ENCODE measurements around the gene TMEM126A. TPM values are rescaled to one million over a fixed set of nuclear protein-coding genes. Genes with fewer than 3 reads are reported as not detected.
"Not testable (repeated sequence)": the region's sequence is repeated elsewhere in the genome, so short reads cannot be mapped to it uniquely, and the experiment has no call there.

TMEM126A gene
- total RNA-seq, 1 donor from 2014 or later, result 32.7 TPM

GRCh38 chr11:85664615-85665481, 17.1 kb downstream of the TMEM126A start, which contains the start of gene CREBZF:
Gene CREBZF, minus strand, starts transcription at chr11:85665129. Its CDS starts 254 bp downstream, at chr11:85664875.
- ChIA-PET CTCF (interaction anchor here (0.6 kb wide), 1 partner anchor 15 kb away, joined by 3 read pairs; no protein-coding TSS in a partner anchor), POLR2A (interaction anchor here (0.5 to 3.3 kb wide), 11 partner anchors 8 to 560 kb away, joined by 3 to 70 read pairs (median 5); partner anchors contain the start of genes CCDC83, DLG2, TMEM126A and TMEM126B)
- Mint-ChIP-seq H3K27ac (peak within 1 kb of the TSS; percentile 93), H3K4me3 (peak within 1 kb of the TSS; percentile 95), H3K36me3 (ENCODE audit: low read depth) (peaks cover 37% of the 10 kb centered on the region), H3K27me3 (no peaks in the 10 kb centered on the region), H3K4me1 (peaks cover 45% of the 10 kb centered on the region), H3K9me3 (no peaks in the 10 kb centered on the region)
- ATAC-seq (ENCODE audit: low read depth) (peak; percentile 86), DNase-seq (peak; percentile 96)
- TF ChIP-seq CTCF (IDR thresholded peaks at IDR 0.05), result no peak
- intact Hi-C loops (cut with micrococcal nuclease), result loop anchor here (1.0 to 10.0 kb wide), 12 partner anchors 17 to 1372 kb away; partner anchors contain the start of genes EED, HIKESHI, PICALM and TMEM126A

DNA sequence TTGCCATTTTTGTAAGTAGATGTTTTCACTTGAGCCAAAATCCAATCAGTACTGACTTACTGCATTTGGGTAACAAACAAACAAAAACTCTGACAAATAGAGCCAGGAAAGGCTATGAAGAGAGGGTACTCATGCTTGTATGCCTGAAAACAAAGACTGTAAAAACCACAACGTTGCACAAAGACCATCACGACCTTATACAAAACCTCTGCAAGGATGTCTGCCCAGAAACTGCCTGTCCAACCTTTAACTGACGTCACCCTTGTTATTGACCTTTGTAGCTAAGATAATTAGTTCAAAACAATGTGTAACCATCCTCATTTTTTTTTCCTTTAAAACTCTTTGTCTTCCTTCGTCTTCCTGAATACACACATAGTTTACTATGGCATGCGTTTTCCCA, 18.0 kb downstream of the TMEM126A start:
- POLR2A ChIA-PET, result no interaction called here
- Mint-ChIP-seq H3K4me1 (peaks cover 37% of the 10 kb centered on the region), H3K36me3 (ENCODE audit: low read depth) (peaks cover 28% of the 10 kb centered on the region), H3K27me3 (no peaks in the 10 kb centered on the region), H3K9me3 (no peaks in the 10 kb centered on the region), H3K27ac (peak overlapping the region; percentile 35), H3K4me3 (no peak overlapping the region)
- ATAC-seq (ENCODE audit: low read depth), result no peak
- CTCF ChIA-PET, result no interaction called here
- TF ChIP-seq CTCF (IDR thresholded peaks at IDR 0.05), result no peak
- intact Hi-C loops (cut with micrococcal nuclease), result loop anchor here (1.0 to 10.0 kb wide), 5 partner anchors 17 to 1372 kb away; partner anchors contain the start of genes HIKESHI and TMEM135
- DNase-seq, result no peak

DNA sequence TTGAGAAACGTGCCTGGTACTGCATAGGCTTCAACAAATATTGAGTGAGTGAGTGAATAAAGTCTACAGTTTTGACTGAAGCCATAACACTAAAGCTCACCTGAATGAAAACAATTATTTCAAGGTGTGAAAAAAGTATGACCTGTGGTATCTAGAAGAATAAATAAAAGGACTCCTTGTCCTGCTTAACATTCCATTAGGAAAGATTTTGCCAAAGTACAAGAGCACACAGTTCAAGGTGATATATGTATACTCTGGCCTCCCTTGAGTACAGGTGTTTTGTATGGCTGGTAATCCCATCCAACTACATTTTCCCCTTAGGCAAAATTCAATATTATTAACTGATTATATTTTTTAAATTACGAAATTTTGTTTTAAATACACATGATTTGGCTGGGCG, 18.9 kb downstream of the TMEM126A start:
- intact Hi-C loops (cut with micrococcal nuclease), result loop anchor here (10.0 kb wide), 2 partner anchors 352 to 542 kb away; no protein-coding TSS in a partner anchor
- POLR2A ChIA-PET, result no interaction called here
- DNase-seq (no peak), ATAC-seq (ENCODE audit: low read depth) (no peak)
- peaks cover 28% of the 10 kb centered on the region for H3K4me1 Mint-ChIP-seq
- no peak for TF ChIP-seq CTCF (IDR thresholded peaks at IDR 0.05)
- CTCF ChIA-PET, result no interaction called here
- no peaks in the 10 kb centered on the region for H3K27me3 Mint-ChIP-seq
- no peaks in the 10 kb centered on the region for H3K9me3 Mint-ChIP-seq
- peaks cover 19% of the 10 kb centered on the region for H3K36me3 Mint-ChIP-seq (ENCODE audit: low read depth)
- no peak overlapping the region for H3K27ac Mint-ChIP-seq
- no peak overlapping the region for H3K4me3 Mint-ChIP-seq

- TF ChIP-seq CTCF (IDR thresholded peaks at IDR 0.05), result no peak
These were observed 20.4 kb downstream of the TMEM126A start for GRCh38 chr11:85668157-85668556.

DNA sequence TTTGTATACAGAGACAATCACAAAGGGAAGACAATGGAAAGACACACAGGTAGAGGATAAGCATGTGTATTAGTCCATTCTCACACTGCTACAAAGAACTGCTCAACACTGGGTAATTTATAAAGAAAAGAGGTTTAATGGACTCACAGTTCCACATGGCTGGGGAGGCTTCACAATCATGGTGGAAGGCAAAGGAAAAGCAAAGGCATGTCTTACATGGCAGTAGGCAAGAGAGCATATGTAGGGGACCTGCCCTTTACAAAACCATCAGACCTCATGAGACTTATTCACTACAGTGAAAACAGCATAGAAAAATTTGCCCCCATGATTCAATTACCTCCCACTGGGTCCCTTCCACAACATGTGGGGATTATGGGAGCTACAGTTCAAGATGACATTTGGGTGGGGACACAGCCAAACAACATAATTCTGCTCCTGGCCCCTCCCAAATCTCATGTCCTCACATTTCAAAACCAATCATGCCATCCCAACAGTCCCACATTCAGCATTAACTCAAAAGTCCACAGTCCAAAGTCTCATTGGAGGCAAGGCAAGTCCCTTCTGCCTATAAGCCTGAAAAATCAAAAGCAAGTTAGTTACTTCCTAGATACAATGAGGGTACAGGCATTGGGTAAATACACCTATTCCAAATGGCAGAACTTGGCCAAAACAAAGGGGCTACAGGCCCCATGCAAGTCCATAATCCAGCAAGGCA, 23.3 kb downstream of the TMEM126A start:
- ATAC-seq (ENCODE audit: low read depth); H3K27ac Mint-ChIP-seq; H3K9me3 Mint-ChIP-seq; DNase-seq; H3K27me3 Mint-ChIP-seq; POLR2A ChIA-PET; H3K4me1 Mint-ChIP-seq; CTCF ChIA-PET; H3K4me3 Mint-ChIP-seq; intact Hi-C loops (cut with micrococcal nuclease); H3K36me3 Mint-ChIP-seq (ENCODE audit: low read depth): not testable (repeated sequence)

More at GRCh38 chr11:85668157-85668556, 20.4 kb downstream of the TMEM126A start:
- peaks cover 5% of the 10 kb centered on the region for H3K9me3 Mint-ChIP-seq
- intact Hi-C loops (cut with micrococcal nuclease), result loop anchor here (10.0 kb wide), 2 partner anchors 353 to 543 kb away; no protein-coding TSS in a partner anchor
- H3K27me3 Mint-ChIP-seq, result no peaks in the 10 kb centered on the region
- H3K36me3 Mint-ChIP-seq (ENCODE audit: low read depth), result peaks cover 12% of the 10 kb centered on the region
- H3K4me1 Mint-ChIP-seq, result peaks cover 18% of the 10 kb centered on the region
- H3K4me3 Mint-ChIP-seq, result no peak overlapping the region
- no peak overlapping the region for H3K27ac Mint-ChIP-seq
- CTCF ChIA-PET, result no interaction called here
- DNase-seq (no peak), ATAC-seq (ENCODE audit: low read depth) (no peak)
- POLR2A ChIA-PET, result interaction anchor here (0.7 kb wide), 1 partner anchor 41 kb away, joined by 3 read pairs; the partner anchor contains the start of gene DLG2
